ENCODE data around the gene NOX3.

The NOX3 gene

GRCh38 chr6:155432293-155432692 is 23.3 kb downstream of the NOX3 start:
- no peak for DNase-seq

DNA sequence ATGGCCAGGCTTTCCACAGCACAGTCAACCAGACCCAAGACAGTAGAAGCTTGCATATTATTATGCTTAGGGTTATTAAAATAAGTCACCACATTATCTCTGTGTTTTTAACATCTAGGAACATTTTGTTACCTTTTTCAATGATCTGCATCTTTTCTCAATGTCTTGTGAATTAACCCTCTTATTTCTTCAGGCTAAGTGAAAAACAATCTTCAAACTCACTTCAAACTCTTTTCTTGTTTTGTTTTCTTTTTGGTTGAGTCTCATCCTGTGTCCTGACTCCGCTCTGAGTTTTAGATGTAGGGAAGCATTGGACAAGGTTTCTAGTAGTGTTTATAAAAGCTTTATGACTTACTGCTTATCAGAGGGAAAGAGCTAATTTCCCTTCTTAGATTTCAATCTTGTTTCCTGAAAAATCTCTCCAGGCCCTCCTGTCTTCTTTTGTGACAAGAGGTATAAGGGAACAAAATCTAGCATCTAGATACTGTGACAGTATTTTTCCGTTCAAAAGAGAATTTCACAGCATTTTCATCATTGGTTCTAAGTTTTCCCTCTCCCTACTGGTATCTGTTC is 26.2 kb downstream of the NOX3 start:
- DNase-seq: no peak

DNA sequence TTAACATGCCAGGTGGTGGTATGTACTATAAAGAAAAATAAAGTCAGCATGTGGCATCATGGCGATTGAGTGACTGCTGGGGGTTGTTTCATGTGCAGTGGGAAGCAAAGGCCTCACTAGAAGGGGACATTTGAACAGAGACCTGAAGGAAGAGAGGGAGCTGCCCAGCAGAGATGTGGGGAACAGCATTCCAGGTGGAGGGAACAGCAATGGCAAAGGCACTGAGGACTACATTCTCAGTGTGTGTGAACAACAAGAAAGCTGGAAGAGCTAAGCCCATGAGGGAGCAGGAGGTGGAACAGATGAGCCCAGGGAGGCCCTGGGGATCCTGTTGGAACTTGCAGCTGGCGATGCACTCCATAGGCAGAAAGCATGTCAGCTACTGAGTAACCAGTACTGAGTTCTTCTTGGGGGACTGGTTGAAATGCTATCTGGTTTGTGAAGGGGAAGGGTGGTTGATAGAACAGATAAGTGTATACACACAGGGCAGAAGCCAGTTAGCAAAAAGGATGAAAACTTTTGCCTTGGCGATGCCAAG is 29.2 kb downstream of the NOX3 start:
- DNase-seq: peak; percentile 29

DNA sequence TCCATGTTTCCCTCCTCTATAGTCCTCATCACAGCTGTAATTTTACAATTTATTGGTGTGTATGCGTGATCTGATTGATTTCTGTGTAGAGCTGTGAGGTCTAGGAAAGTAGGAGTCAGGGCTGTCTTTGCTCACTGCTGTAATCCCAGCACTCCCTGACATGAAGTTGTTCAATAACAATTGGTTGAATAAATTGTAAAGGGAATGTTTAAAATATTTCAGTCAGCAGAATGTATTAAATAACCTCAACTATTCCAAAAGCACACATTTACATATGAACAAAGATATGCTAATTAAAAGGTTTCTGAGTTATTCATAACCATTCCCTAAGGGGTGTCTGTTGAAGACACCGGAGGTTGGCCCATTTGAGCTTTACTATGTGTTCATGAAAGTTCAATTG is 31.5 kb downstream of the NOX3 start:
- DNase-seq: no peak

DNA sequence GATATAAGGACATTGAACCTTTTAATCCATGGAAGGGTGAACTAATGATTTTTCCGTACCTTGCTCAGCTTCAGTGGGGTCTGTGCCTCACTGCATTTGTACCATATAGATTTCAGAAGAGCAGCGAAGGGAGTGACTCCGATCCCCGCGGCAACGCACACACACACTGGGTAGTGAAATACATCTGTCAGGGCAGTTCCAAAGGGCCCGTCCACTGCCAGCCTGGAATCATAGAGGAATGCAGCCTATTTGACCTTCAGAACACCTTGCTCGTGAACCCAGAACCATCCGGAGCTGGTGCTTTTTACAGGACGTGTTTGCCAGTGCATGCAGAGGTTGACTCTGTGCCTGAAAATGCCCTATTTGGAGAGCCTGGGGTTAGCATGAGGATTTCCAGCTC is 33.0 kb downstream of the NOX3 start:
- no peak for DNase-seq

- DNase-seq: no peak
Observed at GRCh38 chr6:155420492-155420891, 35.1 kb downstream of the NOX3 start.

- no peak for DNase-seq
Observed at GRCh38 chr6:155419161-155419560, 36.5 kb downstream of the NOX3 start.

GRCh38 chr6:155418017-155418761 is 37.5 kb downstream of the NOX3 start:
- DNase-seq: peak; percentile 81

- no peak for DNase-seq
Observed at GRCh38 chr6:155417454-155417853, 38.2 kb downstream of the NOX3 start.

GRCh38 chr6:155415953-155416352 is 39.7 kb downstream of the NOX3 start:
- DNase-seq: no peak

DNA sequence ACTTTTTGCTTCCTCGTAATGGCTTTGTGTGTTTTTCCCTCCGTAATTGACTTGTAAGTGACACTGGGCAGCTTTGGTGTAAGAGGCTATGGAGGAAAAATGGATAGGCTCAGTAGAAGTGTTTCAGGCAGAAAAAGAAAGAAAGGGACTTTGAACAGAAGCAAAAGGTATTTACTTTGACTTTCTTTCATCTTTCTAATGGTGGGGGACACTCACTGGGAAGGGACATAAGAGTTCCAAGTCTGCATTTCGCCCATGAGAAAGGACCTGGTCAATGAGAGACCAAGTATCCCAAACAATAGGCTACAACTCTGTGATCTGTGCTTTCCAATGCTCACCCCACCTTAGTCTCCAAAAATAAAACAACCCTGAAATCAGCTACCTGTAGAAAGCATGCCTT is 41.6 kb downstream of the NOX3 start:
- no peak for DNase-seq

DNA sequence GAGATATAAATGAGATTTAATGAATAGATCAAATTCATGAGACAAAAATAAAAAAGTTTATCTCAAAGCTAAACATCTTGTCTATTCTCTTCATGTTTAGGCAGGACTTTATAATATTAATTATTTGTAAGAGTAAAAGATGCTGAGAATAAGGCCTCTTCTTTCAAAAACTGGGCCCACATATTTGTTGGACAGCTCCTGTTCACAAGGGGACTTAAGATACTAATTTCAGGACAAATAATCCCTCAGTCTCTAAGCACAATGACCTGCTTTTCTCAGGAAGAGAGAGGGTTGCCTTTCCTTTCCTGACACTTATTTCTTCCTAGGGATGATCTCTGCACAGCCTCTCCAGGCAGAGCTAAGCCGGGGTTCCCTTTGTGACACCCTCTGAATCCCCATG is 43.3 kb downstream of the NOX3 start:
- DNase-seq: no peak

DNA sequence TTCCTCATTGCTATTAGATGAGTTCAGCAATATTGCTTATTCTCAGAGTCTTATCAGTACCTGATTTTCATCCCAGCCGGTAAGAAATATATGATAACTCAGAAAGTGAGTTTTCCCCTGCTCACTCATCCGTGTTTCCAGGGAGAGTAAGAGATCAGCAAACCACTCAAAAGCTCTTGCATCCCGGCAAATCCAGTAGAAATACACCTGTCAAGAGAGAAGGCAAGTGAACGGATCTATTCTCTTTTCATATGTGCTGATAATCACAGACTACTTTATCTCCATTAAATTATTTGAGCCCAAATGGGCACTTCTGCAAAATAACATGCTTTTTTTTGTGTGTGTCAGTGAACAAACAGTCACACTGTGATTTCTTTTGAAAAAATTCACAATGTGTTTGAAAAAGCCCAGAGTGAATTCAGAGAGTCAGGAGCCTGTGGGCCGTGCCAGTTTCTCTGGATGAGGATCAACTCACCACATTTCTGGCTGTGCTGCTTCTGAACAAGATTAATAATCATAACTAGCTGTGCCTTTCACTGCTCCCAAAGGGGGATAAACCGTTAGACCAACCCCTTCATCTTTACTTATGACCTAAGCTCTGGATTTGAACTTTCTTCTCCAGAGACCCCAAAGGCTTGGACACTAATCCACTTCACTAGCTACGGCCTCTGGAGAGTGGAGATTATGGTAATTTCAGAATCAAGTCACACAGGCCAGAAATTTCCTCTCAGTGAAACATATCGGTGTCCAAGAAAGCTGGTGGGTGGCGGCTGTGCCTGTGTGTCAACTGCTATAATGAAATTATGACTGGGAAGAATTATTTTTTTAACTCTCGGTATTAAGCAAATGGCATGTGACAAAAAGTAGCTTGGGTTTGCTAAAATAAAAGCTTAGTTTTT is 44.2 kb downstream of the NOX3 start:
- DNase-seq: no peak

DNA sequence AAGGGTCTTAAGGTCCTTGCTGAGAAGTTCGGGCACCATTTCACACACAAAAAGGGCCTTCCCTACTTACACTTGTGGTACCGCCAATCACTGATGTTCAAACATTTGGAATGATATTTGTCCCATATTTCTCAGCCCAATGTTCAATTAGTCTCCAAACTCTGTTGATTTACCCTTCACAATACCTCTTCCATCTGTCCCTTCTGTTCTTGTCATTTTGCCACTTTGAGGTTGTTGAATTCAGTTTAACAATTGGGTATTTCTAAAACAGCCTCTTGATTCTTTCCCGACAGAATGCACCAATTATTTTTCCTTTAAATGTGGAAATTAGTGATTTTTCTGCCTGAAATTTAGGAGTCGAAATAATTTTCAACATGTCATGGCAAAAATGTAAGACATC is 46.2 kb downstream of the NOX3 start:
- DNase-seq: no peak

DNA sequence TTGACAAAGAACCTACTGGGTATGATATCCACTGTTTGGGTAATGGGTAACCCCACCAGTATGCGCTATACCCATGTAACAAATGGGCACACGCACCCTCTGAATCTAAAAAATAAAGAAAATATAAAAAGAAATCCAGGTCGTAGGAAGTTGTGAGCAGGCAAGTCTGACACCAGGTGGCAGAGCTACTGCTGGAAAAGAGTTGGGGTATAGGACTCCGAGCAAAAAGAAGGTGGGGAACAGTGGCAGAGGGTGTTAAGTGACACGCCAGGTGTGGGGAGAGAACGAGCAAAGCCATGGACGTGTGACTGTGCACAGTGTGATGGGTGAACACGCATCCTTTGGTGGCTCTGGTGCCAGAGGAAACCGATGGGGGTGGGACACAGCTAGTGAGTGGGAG is 46.7 kb downstream of the NOX3 start:
- no peak for DNase-seq

GRCh38 chr6:155408231-155408630 is 47.4 kb downstream of the NOX3 start:
- no peak for DNase-seq

- no peak for DNase-seq
Observed at GRCh38 chr6:155406801-155407200, 48.8 kb downstream of the NOX3 start.

DNA sequence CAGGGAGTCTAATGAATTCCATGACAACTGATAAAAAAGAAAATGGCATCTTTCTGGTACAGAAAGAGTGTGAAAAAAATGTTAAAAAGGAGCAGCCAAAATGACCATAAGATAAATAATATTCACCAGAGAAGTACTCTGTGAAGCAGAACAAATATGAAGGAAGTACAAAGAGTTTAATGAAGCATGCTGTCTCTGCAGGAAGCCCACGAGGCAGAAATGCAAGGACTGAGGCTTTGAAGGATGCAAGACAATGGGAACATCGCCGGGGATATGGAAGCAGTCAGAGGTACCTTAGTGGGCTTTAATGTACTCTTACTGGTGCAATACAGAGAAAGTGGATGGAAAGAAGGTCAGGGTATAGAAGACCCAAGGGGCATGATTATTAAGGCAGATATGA is 50.7 kb downstream of the NOX3 start:
- no peak for DNase-seq

DNA sequence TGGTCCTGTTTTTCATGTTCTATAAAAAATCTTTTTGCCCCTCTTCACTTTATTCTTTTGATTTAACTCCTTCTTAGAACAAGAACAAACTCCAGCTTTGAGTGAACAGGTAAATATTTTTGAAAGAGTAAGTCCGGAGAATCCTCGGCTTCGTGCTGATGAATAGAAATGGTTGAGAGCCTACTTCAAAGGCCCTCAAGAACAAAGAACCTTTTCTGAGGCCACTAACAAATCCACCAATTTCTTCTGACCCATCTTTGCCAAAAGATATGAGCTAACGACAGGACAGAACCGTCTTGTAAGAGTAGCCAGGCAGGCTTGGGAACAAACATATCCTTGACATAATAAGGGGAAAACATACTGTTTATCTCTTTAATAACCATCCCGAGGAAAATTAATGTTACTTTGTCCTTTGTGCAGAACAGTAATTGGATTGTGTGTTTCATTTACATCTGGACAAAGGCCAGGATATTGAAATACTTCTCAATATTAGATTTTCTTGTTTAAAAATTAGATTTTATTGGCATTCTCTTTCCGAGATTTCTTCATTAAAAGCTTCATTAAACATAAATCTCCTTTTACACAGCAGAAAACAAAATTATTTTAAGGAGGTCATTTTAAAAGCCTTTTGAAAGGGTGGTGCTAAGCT is 52.9 kb downstream of the NOX3 start:
- DNase-seq: no peak

- no peak for DNase-seq
Observed at GRCh38 chr6:155400654-155400965, 55.0 kb downstream of the NOX3 start.

DNA sequence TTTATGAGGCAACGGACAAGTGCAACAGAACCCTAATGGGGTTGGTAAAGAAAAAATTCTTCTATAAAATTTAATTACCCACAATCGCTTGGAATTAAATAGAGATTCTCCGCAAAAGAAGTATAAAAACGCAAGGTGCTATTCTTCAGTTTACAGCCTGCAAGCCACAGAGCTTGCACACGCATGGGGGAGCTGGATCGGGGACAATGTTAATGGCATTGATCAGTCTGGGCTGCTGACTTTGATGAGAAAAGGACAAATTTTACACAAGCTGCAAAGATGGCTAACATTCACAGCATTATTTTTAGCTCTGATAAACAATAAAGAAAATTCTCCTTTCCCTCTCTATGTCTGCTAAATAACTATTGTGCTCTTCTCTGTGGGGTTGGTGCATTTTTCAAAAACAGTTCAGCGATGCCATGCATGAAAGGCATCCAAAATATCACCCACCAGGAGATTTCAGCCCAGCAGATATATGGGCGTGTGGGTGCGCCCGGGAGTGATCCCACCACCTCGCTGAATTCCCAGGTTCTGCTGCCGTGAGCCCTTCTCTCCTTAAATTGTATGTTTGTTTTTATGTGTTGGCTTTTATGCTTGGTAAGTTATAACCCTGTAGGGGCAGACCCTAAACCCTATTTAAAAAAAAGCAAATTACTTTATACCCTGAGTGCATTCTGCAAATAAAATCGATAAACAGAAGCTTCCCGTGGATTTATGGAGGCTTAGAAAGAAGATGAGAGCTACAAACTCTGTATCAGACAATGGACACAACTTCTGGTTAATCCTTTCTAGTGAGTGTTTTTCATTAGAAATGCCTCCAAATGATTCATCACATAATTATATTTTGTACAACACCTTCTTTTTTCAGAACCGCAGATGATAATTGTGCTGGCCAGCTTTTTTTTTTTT is 55.6 kb downstream of the NOX3 start:
- DNase-seq: no peak

GRCh38 chr6:155399062-155399744 is 56.4 kb downstream of the NOX3 start:
- peak; percentile 47 for DNase-seq
